GM21825 (cell line): ENCODE results near the gene IFI44.
A peak's percentile ranks its signal among the peaks of the same experiment; 100 is the strongest.

Experiments used
- ATAC-seq: cut with Tn5 transposase; IDR thresholded peaks from one replicate; pipeline ENCODE4 v1.9.1; 2021; ENCODE audit warnings: mild to moderate bottlenecking, moderate library complexity; ENCODE audit not compliant: unreplicated experiment

IFI44 gene

GRCh38 chr1:78649628-78650027, at the start of gene IFI44:
IFI44 (plus strand) TSS chr1:78649831; CDS start chr1:78650196, 365 bp downstream.
- peak; percentile 87 for ATAC-seq

GRCh38 chr1:78601068-78601467, 48.6 kb upstream of the IFI44 start:
- no peak for ATAC-seq

GRCh38 chr1:78603206-78603605, 46.4 kb upstream of the IFI44 start:
- ATAC-seq: no peak

- no peak for ATAC-seq
These were observed 45.0 kb upstream of the IFI44 start for GRCh38 chr1:78604643-78605042.

- ATAC-seq: no peak
These were observed 43.4 kb upstream of the IFI44 start for GRCh38 chr1:78606274-78606673.

GRCh38 chr1:78607334-78607927, 42.2 kb upstream of the IFI44 start:
- ATAC-seq: no peak

GRCh38 chr1:78607944-78608343, 41.7 kb upstream of the IFI44 start:
- ATAC-seq: no peak

- peak; percentile 51 for ATAC-seq
These were observed 32.0 kb upstream of the IFI44 start for GRCh38 chr1:78617615-78618026.

GRCh38 chr1:78619032-78619431, 30.6 kb upstream of the IFI44 start:
- no peak for ATAC-seq

- peak; percentile 18 for ATAC-seq
These were observed 30.2 kb upstream of the IFI44 start for GRCh38 chr1:78619446-78619802.

GRCh38 chr1:78619803-78620579, 29.6 kb upstream of the IFI44 start, which contains the start of gene IFI44L:
IFI44L (plus strand) TSS chr1:78620448; CDS start chr1:78627916, 7,468 bp downstream.
- peak; percentile 49 for ATAC-seq

GRCh38 chr1:78620666-78621065, 29.0 kb upstream of the IFI44 start:
- ATAC-seq: no peak

GRCh38 chr1:78622548-78622947, 27.1 kb upstream of the IFI44 start:
- ATAC-seq: no peak

- no peak for ATAC-seq
These were observed 25.6 kb upstream of the IFI44 start for GRCh38 chr1:78624035-78624434.

GRCh38 chr1:78627321-78627720, 22.3 kb upstream of the IFI44 start:
- ATAC-seq: no peak

- no peak for ATAC-seq
These were observed 19.0 kb upstream of the IFI44 start for GRCh38 chr1:78630600-78630999.

GRCh38 chr1:78633209-78633608, 16.4 kb upstream of the IFI44 start:
- ATAC-seq: no peak

GRCh38 chr1:78640462-78640861, 9.2 kb upstream of the IFI44 start:
- peak; percentile 48 for ATAC-seq

- no peak for ATAC-seq
These were observed 8.1 kb upstream of the IFI44 start for GRCh38 chr1:78641558-78641957.

GRCh38 chr1:78645723-78646122, 3.9 kb upstream of the IFI44 start:
- no peak for ATAC-seq

- no peak for ATAC-seq
These were observed 2.4 kb upstream of the IFI44 start for GRCh38 chr1:78647238-78647637.

GRCh38 chr1:78650114-78650660, 556 bp downstream of the IFI44 start:
- ATAC-seq: no peak
